ENCODE measurements around the gene REEP6. TPM values are rescaled to one million over a fixed set of nuclear protein-coding genes. Genes with fewer than 3 reads are reported as not detected.
"Not testable (repeated sequence)": the region's sequence is repeated elsewhere in the genome, so short reads cannot be mapped to it uniquely, and the experiment has no call there.

The REEP6 gene
- total RNA-seq, 2 experiments from 2014 or later, result 2.0 to 2.4 TPM

- H3K4me1 Mint-ChIP-seq (ENCODE audit: low read depth), result peaks cover 26% of the 10 kb centered on the region
- POLR2A ChIA-PET, result interaction anchor here (0.8 to 1.2 kb wide), 2 partner anchors 33 to 177 kb away, joined by 3 to 4 read pairs; no protein-coding TSS in a partner anchor
- no peaks in the 10 kb centered on the region for H3K9me3 Mint-ChIP-seq
- H3K27ac Mint-ChIP-seq, result no peak overlapping the region
- no peak for TF ChIP-seq CTCF (IDR thresholded peaks at IDR 0.05)
- intact Hi-C loops (cut with micrococcal nuclease), result no loop called here
- DNase-seq, result no peak
- CTCF ChIA-PET, result interaction anchor here (1.1 to 1.5 kb wide), 3 partner anchors 26 to 195 kb away, joined by 3 read pairs; partner anchors contain the start of gene APC2
- peaks cover 8% of the 10 kb centered on the region for H3K36me3 Mint-ChIP-seq (ENCODE audit: low read depth)
- H3K27me3 Mint-ChIP-seq, result peaks cover 8% of the 10 kb centered on the region
- no peak overlapping the region for H3K4me3 Mint-ChIP-seq
- ATAC-seq, result no peak
These were observed 15.1 kb upstream of the REEP6 start for GRCh38 chr19:1475751-1476437.

GRCh38 chr19:1477056-1477455 is 13.9 kb upstream of the REEP6 start:
- H3K27me3 Mint-ChIP-seq; ATAC-seq; H3K9me3 Mint-ChIP-seq; intact Hi-C loops (cut with micrococcal nuclease); H3K27ac Mint-ChIP-seq; H3K36me3 Mint-ChIP-seq (ENCODE audit: low read depth); DNase-seq: not testable (repeated sequence)
- H3K4me3 Mint-ChIP-seq, result peak overlapping the region; percentile 81
- ChIA-PET POLR2A (interaction anchor here (1.5 kb wide), 1 partner anchor 11 kb away, joined by 4 read pairs; no protein-coding TSS in a partner anchor), CTCF (interaction anchor here (1.2 to 1.6 kb wide), 2 partner anchors 31 to 33 kb away, joined by 3 to 4 read pairs; no protein-coding TSS in a partner anchor)
- peaks cover 20% of the 10 kb centered on the region for H3K4me1 Mint-ChIP-seq (ENCODE audit: low read depth)

- H3K9me3 Mint-ChIP-seq, result no peaks in the 10 kb centered on the region
- H3K36me3 Mint-ChIP-seq (ENCODE audit: low read depth), result peaks cover 8% of the 10 kb centered on the region
- peaks cover 18% of the 10 kb centered on the region for H3K4me1 Mint-ChIP-seq (ENCODE audit: low read depth)
- ChIA-PET POLR2A (no interaction called here), CTCF (no interaction called here)
- H3K4me3 Mint-ChIP-seq, result peak within 1 kb of the TSS; percentile 81
- no peaks in the 10 kb centered on the region for H3K27me3 Mint-ChIP-seq
- intact Hi-C loops (cut with micrococcal nuclease), result no loop called here
- DNase-seq, result peak; percentile 96
- TF ChIP-seq CTCF (IDR thresholded peaks at IDR 0.05), result no peak
- ATAC-seq, result peak; percentile 98
- peak within 1 kb of the TSS; percentile 96 for H3K27ac Mint-ChIP-seq
These were observed 11.9 kb upstream of the REEP6 start, which contains the start of gene C19orf25 for GRCh38 chr19:1478934-1479707. Gene C19orf25, minus strand, starts transcription at chr19:1479215. Its CDS starts 312 bp downstream, at chr19:1478903.

- no peak overlapping the region for H3K27ac Mint-ChIP-seq
- peaks cover 8% of the 10 kb centered on the region for H3K36me3 Mint-ChIP-seq (ENCODE audit: low read depth)
- TF ChIP-seq CTCF (IDR thresholded peaks at IDR 0.05), result no peak
- H3K9me3 Mint-ChIP-seq, result no peaks in the 10 kb centered on the region
- H3K4me3 Mint-ChIP-seq, result no peak overlapping the region
- peaks cover 16% of the 10 kb centered on the region for H3K4me1 Mint-ChIP-seq (ENCODE audit: low read depth)
- intact Hi-C loops (cut with micrococcal nuclease), result no loop called here
- CTCF ChIA-PET, result no interaction called here
- no peaks in the 10 kb centered on the region for H3K27me3 Mint-ChIP-seq
- no peak for ATAC-seq
- POLR2A ChIA-PET, result interaction anchor here (0.9 to 1.5 kb wide), 2 partner anchors 9 to 22 kb away, joined by 3 read pairs; partner anchors contain the start of gene PCSK4
- DNase-seq, result no peak
These were observed 9.6 kb upstream of the REEP6 start for GRCh38 chr19:1481224-1481892.

- H3K9me3 Mint-ChIP-seq, result no peaks in the 10 kb centered on the region
- ATAC-seq, result no peak
- H3K4me3 Mint-ChIP-seq, result no peak overlapping the region
- H3K27me3 Mint-ChIP-seq, result no peaks in the 10 kb centered on the region
- no peak for DNase-seq
- H3K36me3 Mint-ChIP-seq (ENCODE audit: low read depth), result peaks cover 8% of the 10 kb centered on the region
- CTCF ChIA-PET, result no interaction called here
- no peak overlapping the region for H3K27ac Mint-ChIP-seq
- intact Hi-C loops (cut with micrococcal nuclease), result no loop called here
- TF ChIP-seq CTCF (IDR thresholded peaks at IDR 0.05), result no peak
- POLR2A ChIA-PET, result interaction anchor here (0.9 to 1.5 kb wide), 2 partner anchors 8 to 22 kb away, joined by 3 read pairs; partner anchors contain the start of gene PCSK4
- peaks cover 12% of the 10 kb centered on the region for H3K4me1 Mint-ChIP-seq (ENCODE audit: low read depth)
These were observed 9.1 kb upstream of the REEP6 start for GRCh38 chr19:1481893-1482360.

All from activated CD8-positive, alpha-beta T cell treated with anti-CD3 and anti-CD28 coated beads for 36 hours (primary cell).